HG02798 (cell line): ENCODE results near the gene PROZ.

Experiments
- ATAC-seq: cut with Tn5 transposase; IDR thresholded peaks from one replicate; pipeline ENCODE4 v1.9.1; 2021; ENCODE audit warnings: mild to moderate bottlenecking; ENCODE audit not compliant: unreplicated experiment, poor library complexity

The PROZ gene

GRCh38 chr13:113119166-113119821 is 39.2 kb upstream of the PROZ start:
- ATAC-seq: no peak

GRCh38 chr13:113119822-113120189 is 38.6 kb upstream of the PROZ start:
- ATAC-seq: no peak

- ATAC-seq: no peak
Measured at GRCh38 chr13:113120300-113121182, 37.9 kb upstream of the PROZ start.

- ATAC-seq: no peak
Measured at GRCh38 chr13:113121183-113121927, 37.1 kb upstream of the PROZ start.

GRCh38 chr13:113121928-113122471 is 36.4 kb upstream of the PROZ start:
- ATAC-seq: no peak

- ATAC-seq: no peak
Measured at GRCh38 chr13:113122550-113123225, 35.8 kb upstream of the PROZ start, which contains the start of gene F10. Gene F10 (plus strand): TSS chr13:113122799. CDS start chr13:113122856, 57 bp downstream.

- no peak for ATAC-seq
Measured at GRCh38 chr13:113123226-113124201, 34.9 kb upstream of the PROZ start.

- ATAC-seq: no peak
Measured at GRCh38 chr13:113124211-113124970, 34.1 kb upstream of the PROZ start.

GRCh38 chr13:113125506-113126264 is 32.8 kb upstream of the PROZ start:
- ATAC-seq: no peak

GRCh38 chr13:113126265-113127150 is 31.9 kb upstream of the PROZ start:
- ATAC-seq: no peak

- no peak for ATAC-seq
Measured at GRCh38 chr13:113129480-113129879, 29.0 kb upstream of the PROZ start.

GRCh38 chr13:113129921-113130750 is 28.3 kb upstream of the PROZ start:
- ATAC-seq: no peak

- ATAC-seq: no peak
Measured at GRCh38 chr13:113135281-113135760, 23.1 kb upstream of the PROZ start.

GRCh38 chr13:113137691-113138298 is 20.7 kb upstream of the PROZ start:
- ATAC-seq: no peak
